ENCODE measurements around the gene VPS54.

- TF ChIP-seq, protein P1, sequence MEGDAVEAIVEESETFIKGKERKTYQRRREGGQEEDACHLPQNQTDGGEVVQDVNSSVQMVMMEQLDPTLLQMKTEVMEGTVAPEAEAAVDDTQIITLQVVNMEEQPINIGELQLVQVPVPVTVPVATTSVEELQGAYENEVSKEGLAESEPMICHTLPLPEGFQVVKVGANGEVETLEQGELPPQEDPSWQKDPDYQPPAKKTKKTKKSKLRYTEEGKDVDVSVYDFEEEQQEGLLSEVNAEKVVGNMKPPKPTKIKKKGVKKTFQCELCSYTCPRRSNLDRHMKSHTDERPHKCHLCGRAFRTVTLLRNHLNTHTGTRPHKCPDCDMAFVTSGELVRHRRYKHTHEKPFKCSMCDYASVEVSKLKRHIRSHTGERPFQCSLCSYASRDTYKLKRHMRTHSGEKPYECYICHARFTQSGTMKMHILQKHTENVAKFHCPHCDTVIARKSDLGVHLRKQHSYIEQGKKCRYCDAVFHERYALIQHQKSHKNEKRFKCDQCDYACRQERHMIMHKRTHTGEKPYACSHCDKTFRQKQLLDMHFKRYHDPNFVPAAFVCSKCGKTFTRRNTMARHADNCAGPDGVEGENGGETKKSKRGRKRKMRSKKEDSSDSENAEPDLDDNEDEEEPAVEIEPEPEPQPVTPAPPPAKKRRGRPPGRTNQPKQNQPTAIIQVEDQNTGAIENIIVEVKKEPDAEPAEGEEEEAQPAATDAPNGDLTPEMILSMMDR (IDR thresholded peaks at IDR 0.05): no peak
- no peak for TF ChIP-seq POLR2A (IDR thresholded peaks at IDR 0.05)
Observed at GRCh38 chr2:63894167-63894566, 125.1 kb downstream of the VPS54 start.

Measured in gastroesophageal sphincter (tissue), 3 donors.